HEK293 (cell line): ENCODE data around the gene CAMK2N2.

Experiments used
- CTCF ChIA-PET: fragments of 350-600 bp; formaldehyde crosslinking; extraction: SDS; loops from one replicate; lab custom pipeline; 2021; ENCODE audit warnings: antibody characterized with exemption; lab: Yijun Ruan, JAX
- POLR2A ChIA-PET: fragments of 300-600 bp; formaldehyde crosslinking; extraction: SDS; loops from one replicate; lab custom pipeline; 2020; ENCODE audit warnings: antibody characterized with exemption, inconsistent platforms; lab: Yijun Ruan, JAX
- H3K27ac ChIP-seq: fragments of 200-500 bp; sonication (Bioruptor generic); 2 replicates; pipeline ENCODE4 v1.5.1; 2014; ENCODE audit warnings: low read depth, low read length, control low read depth, inconsistent platforms; ENCODE audit errors: extremely low read depth
- H3K36me3 ChIP-seq, 2 experiments: fragments of 200-500 bp in 1 of 2; sonication (Bioruptor generic) in 1 of 2; 1 replicate in 1 of 2; 2 replicates in 1 of 2; pipeline ENCODE4 v1.5.1; 2014 to 2017; ENCODE audit warnings: inconsistent platforms in 2 of 2, low read length in 2 of 2; ENCODE audit not compliant: control insufficient read depth in 2 of 2, insufficient read depth in 1 of 2
- H3K4me1 ChIP-seq: fragments of 200-500 bp; sonication (Bioruptor generic); 2 replicates; pipeline ENCODE4 v1.5.1; 2014; ENCODE audit warnings: mild to moderate bottlenecking, low read length, inconsistent platforms; ENCODE audit not compliant: control insufficient read depth, insufficient read depth
- H3K4me3 ChIP-seq: 2 replicates; pipeline ENCODE4 v1.5.1; 2011; ENCODE audit warnings: low read depth, mild to moderate bottlenecking, control low read depth, low read length, moderate library complexity
- H3K9me3 ChIP-seq: fragments of 200-500 bp; sonication (Bioruptor generic); 2 replicates; pipeline ENCODE4 v1.5.1; 2014; ENCODE audit warnings: low read depth, low read length, inconsistent platforms; ENCODE audit not compliant: control insufficient read depth, insufficient read depth
- IKZF3 ChIP-seq: fragments of 450-650 bp; IDR thresholded peaks from 2 replicates; pipeline ENCODE4 v1.5.0; 2018; ENCODE audit warnings: missing biosample characterization, mild to moderate bottlenecking, missing genetic modification characterization, moderate library complexity
- KLF8 ChIP-seq: fragments of 450-650 bp; formaldehyde crosslinking; IDR thresholded peaks from 2 replicates; pipeline ENCODE4 v1.5.1; 2016; ENCODE audit warnings: missing biosample characterization, missing genetic modification characterization
- MZF1 ChIP-seq: fragments of 450-650 bp; formaldehyde crosslinking; IDR thresholded peaks from 2 replicates; pipeline ENCODE4 v1.5.1; 2017; ENCODE audit warnings: missing biosample characterization, missing genetic modification characterization, borderline replicate concordance
- ZBTB20 ChIP-seq: fragments of 450-650 bp; formaldehyde crosslinking; IDR thresholded peaks from 2 replicates; pipeline ENCODE4 v1.5.1; 2016; ENCODE audit warnings: missing biosample characterization, missing genetic modification characterization
- ZBTB44 ChIP-seq: fragments of 450-650 bp; IDR thresholded peaks from 2 replicates; pipeline ENCODE4 v1.5.1; 2018; ENCODE audit warnings: missing biosample characterization, mild to moderate bottlenecking, missing genetic modification characterization
- ZEB2 ChIP-seq: fragments of 450-650 bp; formaldehyde crosslinking; IDR thresholded peaks from 2 replicates; pipeline ENCODE4 v1.5.1; 2016; ENCODE audit warnings: missing biosample characterization, missing genetic modification characterization
- ZNF155 ChIP-seq: fragments of 450-650 bp; formaldehyde crosslinking; IDR thresholded peaks from 2 replicates; pipeline ENCODE4 v1.5.1; 2016; ENCODE audit warnings: missing biosample characterization, missing genetic modification characterization
- ZNF2 ChIP-seq: fragments of 450-650 bp; formaldehyde crosslinking; IDR thresholded peaks from 2 replicates; pipeline ENCODE4 v1.5.1; 2016; ENCODE audit warnings: missing biosample characterization, missing genetic modification characterization
- ZNF202 ChIP-seq: fragments of 450-650 bp; formaldehyde crosslinking; IDR thresholded peaks from 2 replicates; pipeline ENCODE4 v1.5.1; 2016; ENCODE audit warnings: missing biosample characterization, missing genetic modification characterization, borderline replicate concordance
- ZNF292 ChIP-seq: fragments of 450-650 bp; formaldehyde crosslinking; IDR thresholded peaks from 2 replicates; pipeline ENCODE4 v1.5.1; 2016; ENCODE audit warnings: low read depth, missing biosample characterization, missing genetic modification characterization, borderline replicate concordance
- ZNF366 ChIP-seq: fragments of 450-650 bp; formaldehyde crosslinking; conservative IDR thresholded peaks from 2 replicates; pipeline ENCODE4 v1.5.1; 2016; ENCODE audit warnings: missing biosample characterization, missing genetic modification characterization
- ZNF423 ChIP-seq: fragments of 450-650 bp; formaldehyde crosslinking; IDR thresholded peaks from 2 replicates; pipeline ENCODE4 v1.5.1; 2016; ENCODE audit warnings: missing biosample characterization, missing genetic modification characterization
- ZNF488 ChIP-seq: fragments of 450-650 bp; formaldehyde crosslinking; IDR thresholded peaks from 2 replicates; pipeline ENCODE4 v1.5.1; 2016; ENCODE audit warnings: missing biosample characterization, missing genetic modification characterization
- ZNF530 ChIP-seq: fragments of 450-650 bp; formaldehyde crosslinking; IDR thresholded peaks from 2 replicates; pipeline ENCODE4 v1.5.1; 2016; ENCODE audit warnings: low read depth, missing biosample characterization, missing genetic modification characterization
- ZNF555 ChIP-seq: fragments of 450-650 bp; formaldehyde crosslinking; conservative IDR thresholded peaks from 2 replicates; pipeline ENCODE4 v1.5.1; 2017; ENCODE audit warnings: missing biosample characterization, mild to moderate bottlenecking, missing genetic modification characterization, inconsistent platforms
- ZNF600 ChIP-seq: fragments of 450-650 bp; formaldehyde crosslinking; IDR thresholded peaks from 2 replicates; pipeline ENCODE4 v1.5.1; 2016; ENCODE audit warnings: missing biosample characterization, missing genetic modification characterization
- ZNF626 ChIP-seq: fragments of 450-650 bp; sonication (Bioruptor Pico); formaldehyde crosslinking; IDR thresholded peaks from 2 replicates; pipeline ENCODE4 v1.5.1; 2018; ENCODE audit warnings: missing biosample characterization, missing genetic modification characterization, inconsistent platforms
- ZNF629 ChIP-seq: fragments of 450-650 bp; formaldehyde crosslinking; IDR thresholded peaks from 2 replicates; pipeline ENCODE4 v1.5.1; 2017; ENCODE audit warnings: missing biosample characterization, missing genetic modification characterization
- ZNF704 ChIP-seq: fragments of 450-650 bp; formaldehyde crosslinking; IDR thresholded peaks from 2 replicates; pipeline ENCODE4 v1.5.1; 2016; ENCODE audit warnings: missing biosample characterization, missing genetic modification characterization
- ZNF792 ChIP-seq: fragments of 450-650 bp; formaldehyde crosslinking; IDR thresholded peaks from 2 replicates; pipeline ENCODE4 v1.5.1; 2016; ENCODE audit warnings: missing biosample characterization, missing genetic modification characterization
- ZNF837 ChIP-seq: fragments of 450-650 bp; formaldehyde crosslinking; IDR thresholded peaks from 2 replicates; pipeline ENCODE4 v1.5.1; 2016; ENCODE audit warnings: missing biosample characterization, missing genetic modification characterization
- TF ChIP-seq, protein P1 (sequence below): fragments of 450-650 bp; formaldehyde crosslinking; IDR thresholded peaks from 2 replicates; pipeline ENCODE4 v1.5.1; 2016; ENCODE audit warnings: missing biosample characterization, missing genetic modification characterization
- TF ChIP-seq, protein P2 (sequence below): fragments of 450-650 bp; formaldehyde crosslinking; IDR thresholded peaks from 2 replicates; pipeline ENCODE4 v1.5.1; 2016; ENCODE audit warnings: missing biosample characterization, missing genetic modification characterization
- TF ChIP-seq, protein P3 (sequence below): fragments of 450-650 bp; formaldehyde crosslinking; optimal IDR thresholded peaks from 2 replicates; pipeline ENCODE3; 2016; ENCODE audit warnings: missing biosample characterization, mild to moderate bottlenecking, missing genetic modification characterization

Gene CAMK2N2

GRCh38 chr3:184283681-184284080, 22.3 kb upstream of the CAMK2N2 start (continued):
- TF ChIP-seq, protein P1, sequence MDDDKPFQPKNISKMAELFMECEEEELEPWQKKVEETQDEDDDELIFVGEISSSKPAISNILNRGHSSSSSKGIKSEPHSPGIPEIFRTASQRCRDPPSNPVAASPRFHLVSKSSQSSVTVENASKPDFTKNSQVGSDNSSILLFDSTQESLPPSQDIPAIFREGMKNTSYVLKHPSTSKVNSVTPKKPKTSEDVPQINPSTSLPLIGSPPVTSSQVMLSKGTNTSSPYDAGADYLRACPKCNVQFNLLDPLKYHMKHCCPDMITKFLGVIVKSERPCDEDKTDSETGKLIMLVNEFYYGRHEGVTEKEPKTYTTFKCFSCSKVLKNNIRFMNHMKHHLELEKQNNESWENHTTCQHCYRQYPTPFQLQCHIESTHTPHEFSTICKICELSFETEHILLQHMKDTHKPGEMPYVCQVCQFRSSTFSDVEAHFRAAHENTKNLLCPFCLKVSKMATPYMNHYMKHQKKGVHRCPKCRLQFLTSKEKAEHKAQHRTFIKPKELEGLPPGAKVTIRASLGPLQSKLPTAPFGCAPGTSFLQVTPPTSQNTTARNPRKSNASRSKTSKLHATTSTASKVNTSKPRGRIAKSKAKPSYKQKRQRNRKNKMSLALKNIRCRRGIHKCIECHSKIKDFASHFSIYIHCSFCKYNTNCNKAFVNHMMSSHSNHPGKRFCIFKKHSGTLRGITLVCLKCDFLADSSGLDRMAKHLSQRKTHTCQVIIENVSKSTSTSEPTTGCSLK (tag by site-specific recombination): no peak

DNA sequence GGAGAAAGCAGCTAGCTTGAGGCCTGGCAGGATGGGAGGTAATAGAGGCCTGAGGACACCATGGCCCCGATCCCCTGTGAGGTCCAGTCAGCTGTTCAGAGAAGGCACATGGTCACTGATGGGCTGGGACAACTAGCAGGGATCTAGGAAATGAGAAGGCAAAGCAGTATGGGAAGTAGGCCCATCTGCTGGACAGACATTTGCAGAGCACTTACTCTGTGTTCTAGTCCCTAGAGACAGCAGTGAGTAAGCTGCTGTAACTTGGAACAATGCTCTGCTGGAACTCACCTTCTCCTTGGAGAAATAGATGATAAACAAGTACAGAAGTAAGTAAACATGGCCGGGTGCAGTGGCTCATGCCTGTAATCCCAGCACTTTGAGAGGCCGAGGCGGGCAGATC, 21.6 kb upstream of the CAMK2N2 start:
- POLR2A ChIA-PET: interaction anchor here (0.7 kb wide), 1 partner anchor 9 kb away, joined by 5 read pairs; no protein-coding TSS in a partner anchor
- CTCF ChIA-PET: interaction anchor here (0.6 kb wide), 1 partner anchor 208 kb away, joined by 3 read pairs; no protein-coding TSS in a partner anchor

DNA sequence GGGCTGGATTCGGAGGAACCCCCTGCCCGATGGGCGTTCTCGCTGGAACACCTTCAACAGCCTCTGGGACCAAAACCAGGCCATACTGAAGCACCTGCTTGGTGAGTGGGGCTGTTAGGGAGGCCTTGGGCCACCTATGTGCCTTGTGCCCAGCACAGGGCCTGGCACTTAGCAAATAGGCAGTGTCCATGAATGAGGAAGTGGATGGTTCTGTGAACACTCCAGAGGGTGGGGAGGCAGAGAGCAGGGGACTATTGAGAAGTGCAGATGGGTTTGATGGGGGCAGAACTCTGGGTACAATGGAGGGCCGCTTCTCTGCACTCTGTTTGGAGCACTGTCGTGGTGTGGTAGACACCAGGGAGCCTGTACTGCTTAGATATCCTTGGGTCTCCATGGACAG, 16.0 kb upstream of the CAMK2N2 start:
- H3K36me3 ChIP-seq: no peaks in the 10 kb centered on the region
- no peaks in the 10 kb centered on the region for H3K9me3 ChIP-seq
- no peaks in the 10 kb centered on the region for H3K4me1 ChIP-seq
- H3K4me3 ChIP-seq: no peak overlapping the region
- ChIA-PET POLR2A (no interaction called here), CTCF (no interaction called here)
- TF ChIP-seq ZNF292: no peak
- no peak for TF ChIP-seq ZNF202
- TF ChIP-seq ZNF555 (tag by site-specific recombination): no peak
- TF ChIP-seq ZNF704 (tag by site-specific recombination): no peak
- no peak for TF ChIP-seq ZNF2 (tag by site-specific recombination)
- H3K27ac ChIP-seq: no peak overlapping the region

More for the DNA sequence above, 21.6 kb upstream of the CAMK2N2 start:
- TF ChIP-seq, protein P2, sequence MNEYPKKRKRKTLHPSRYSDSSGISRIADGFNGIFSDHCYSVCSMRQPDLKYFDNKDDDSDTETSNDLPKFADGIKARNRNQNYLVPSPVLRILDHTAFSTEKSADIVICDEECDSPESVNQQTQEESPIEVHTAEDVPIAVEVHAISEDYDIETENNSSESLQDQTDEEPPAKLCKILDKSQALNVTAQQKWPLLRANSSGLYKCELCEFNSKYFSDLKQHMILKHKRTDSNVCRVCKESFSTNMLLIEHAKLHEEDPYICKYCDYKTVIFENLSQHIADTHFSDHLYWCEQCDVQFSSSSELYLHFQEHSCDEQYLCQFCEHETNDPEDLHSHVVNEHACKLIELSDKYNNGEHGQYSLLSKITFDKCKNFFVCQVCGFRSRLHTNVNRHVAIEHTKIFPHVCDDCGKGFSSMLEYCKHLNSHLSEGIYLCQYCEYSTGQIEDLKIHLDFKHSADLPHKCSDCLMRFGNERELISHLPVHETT (tag by site-specific recombination): no peak
- TF ChIP-seq IKZF3: no peak
- TF ChIP-seq ZNF423 (tag by site-specific recombination): no peak
- TF ChIP-seq ZEB2 (tag by site-specific recombination): no peak
- TF ChIP-seq ZNF792: no peak
- no peak for TF ChIP-seq ZNF366 (tag by site-specific recombination)
- TF ChIP-seq ZNF488 (tag by site-specific recombination): no peak
- TF ChIP-seq ZNF600: no peak
- TF ChIP-seq, protein P3, sequence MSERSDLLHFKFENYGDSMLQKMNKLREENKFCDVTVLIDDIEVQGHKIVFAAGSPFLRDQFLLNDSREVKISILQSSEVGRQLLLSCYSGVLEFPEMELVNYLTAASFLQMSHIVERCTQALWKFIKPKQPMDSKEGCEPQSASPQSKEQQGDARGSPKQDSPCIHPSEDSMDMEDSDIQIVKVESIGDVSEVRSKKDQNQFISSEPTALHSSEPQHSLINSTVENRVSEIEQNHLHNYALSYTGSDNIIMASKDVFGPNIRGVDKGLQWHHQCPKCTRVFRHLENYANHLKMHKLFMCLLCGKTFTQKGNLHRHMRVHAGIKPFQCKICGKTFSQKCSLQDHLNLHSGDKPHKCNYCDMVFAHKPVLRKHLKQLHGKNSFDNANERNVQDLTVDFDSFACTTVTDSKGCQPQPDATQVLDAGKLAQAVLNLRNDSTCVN: no peak
- no peak for TF ChIP-seq ZNF837 (tag by site-specific recombination)
- TF ChIP-seq ZNF626 (tag by site-specific recombination): no peak
- TF ChIP-seq ZNF629 (tag by site-specific recombination): no peak
- TF ChIP-seq KLF8: no peak
- TF ChIP-seq ZNF530: no peak
- no peak for TF ChIP-seq ZBTB20 (tag by site-specific recombination)
- TF ChIP-seq ZNF155: no peak
- no peak for TF ChIP-seq MZF1
- TF ChIP-seq ZBTB44: no peak
- H3K36me3 ChIP-seq: no peaks in the 10 kb centered on the region
- H3K4me1 ChIP-seq: no peaks in the 10 kb centered on the region
- no peak overlapping the region for H3K27ac ChIP-seq
- no peaks in the 10 kb centered on the region for H3K9me3 ChIP-seq
- no peak overlapping the region for H3K4me3 ChIP-seq
